Testis (tissue), 2 donors: ENCODE results near the gene CD81.

Experiments
- POLR2A ChIP-seq: fragments of 450-650 bp; IDR thresholded peaks from one replicate; pipeline ENCODE4 v1.6.1; 2017; ENCODE audit warnings: antibody characterized with exemption, mild to moderate bottlenecking, moderate library complexity
- TF ChIP-seq, protein P1 (sequence below), 3 experiments: fragments of 450-650 bp in 2 of 3; fragments of 200-600 bp in 1 of 3; sonication (generic) in 1 of 3; IDR thresholded peaks; one replicate each; pipeline ENCODE4 v1.5.1; 2016 to 2019; ENCODE audit warnings: antibody characterized with exemption in 3 of 3, mild to moderate bottlenecking in 2 of 3, moderate library complexity in 1 of 3

DNA sequence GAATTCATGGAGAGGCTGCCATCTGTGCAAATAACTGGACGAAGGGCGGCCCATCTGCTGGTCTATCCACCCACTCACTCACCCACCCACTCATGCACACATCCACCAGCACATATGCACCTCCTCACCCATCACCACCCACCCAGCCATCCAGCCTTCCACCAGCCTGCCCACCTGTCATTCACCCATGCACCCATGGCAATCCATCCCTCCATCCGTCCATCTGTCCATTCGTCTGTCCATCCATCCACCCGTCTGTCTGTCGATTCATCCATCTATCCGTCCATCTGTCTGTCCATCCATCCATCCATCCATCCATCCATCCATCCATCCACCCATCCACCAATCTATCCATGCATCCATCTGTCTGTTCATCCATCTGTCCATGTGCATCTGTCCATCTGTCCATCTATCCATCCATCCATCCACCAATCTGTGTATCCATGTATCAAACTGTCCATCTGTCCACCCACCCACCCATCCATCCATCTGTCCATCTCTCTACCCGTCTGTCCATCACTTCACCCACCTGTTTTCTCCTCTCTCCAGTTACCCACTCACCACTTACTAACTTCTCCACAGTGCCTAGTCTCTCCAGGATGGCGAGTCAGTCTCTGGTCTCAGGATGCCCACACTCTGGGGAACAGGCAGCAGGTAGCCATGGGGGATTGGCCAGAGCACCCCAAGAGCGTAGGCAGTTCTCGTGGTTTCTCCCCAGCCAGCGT is 58.3 kb downstream of the CD81 start:
- no peak for TF ChIP-seq POLR2A
- TF ChIP-seq, protein P1, sequence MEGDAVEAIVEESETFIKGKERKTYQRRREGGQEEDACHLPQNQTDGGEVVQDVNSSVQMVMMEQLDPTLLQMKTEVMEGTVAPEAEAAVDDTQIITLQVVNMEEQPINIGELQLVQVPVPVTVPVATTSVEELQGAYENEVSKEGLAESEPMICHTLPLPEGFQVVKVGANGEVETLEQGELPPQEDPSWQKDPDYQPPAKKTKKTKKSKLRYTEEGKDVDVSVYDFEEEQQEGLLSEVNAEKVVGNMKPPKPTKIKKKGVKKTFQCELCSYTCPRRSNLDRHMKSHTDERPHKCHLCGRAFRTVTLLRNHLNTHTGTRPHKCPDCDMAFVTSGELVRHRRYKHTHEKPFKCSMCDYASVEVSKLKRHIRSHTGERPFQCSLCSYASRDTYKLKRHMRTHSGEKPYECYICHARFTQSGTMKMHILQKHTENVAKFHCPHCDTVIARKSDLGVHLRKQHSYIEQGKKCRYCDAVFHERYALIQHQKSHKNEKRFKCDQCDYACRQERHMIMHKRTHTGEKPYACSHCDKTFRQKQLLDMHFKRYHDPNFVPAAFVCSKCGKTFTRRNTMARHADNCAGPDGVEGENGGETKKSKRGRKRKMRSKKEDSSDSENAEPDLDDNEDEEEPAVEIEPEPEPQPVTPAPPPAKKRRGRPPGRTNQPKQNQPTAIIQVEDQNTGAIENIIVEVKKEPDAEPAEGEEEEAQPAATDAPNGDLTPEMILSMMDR (IDR thresholded peaks at IDR 0.05) = no peak
